ENCODE data around the gene ZBTB16.

Gene ZBTB16

DNA sequence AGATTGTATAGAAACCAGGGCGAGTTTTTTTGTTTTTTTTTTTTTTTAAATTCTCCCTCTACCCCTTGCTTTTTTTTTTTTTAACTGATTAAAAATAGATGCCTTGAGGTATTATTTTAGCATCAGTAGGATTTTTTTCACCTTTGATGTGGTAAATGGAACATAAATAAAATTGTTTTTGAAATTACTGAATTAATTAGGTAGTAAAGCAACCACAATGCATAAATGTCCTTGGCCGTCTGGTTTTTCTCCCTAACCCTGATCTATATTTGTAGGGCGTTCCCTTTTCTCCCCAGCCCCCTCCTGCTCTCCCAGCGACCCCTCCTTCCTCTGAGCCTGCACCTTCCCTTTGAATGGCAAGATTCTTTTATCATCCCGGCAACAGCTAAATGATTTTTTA lies 107.8 kb downstream of the ZBTB16 start:
- DNase-seq (ENCODE audit: low read depth, low spot score), result no peak

DNA sequence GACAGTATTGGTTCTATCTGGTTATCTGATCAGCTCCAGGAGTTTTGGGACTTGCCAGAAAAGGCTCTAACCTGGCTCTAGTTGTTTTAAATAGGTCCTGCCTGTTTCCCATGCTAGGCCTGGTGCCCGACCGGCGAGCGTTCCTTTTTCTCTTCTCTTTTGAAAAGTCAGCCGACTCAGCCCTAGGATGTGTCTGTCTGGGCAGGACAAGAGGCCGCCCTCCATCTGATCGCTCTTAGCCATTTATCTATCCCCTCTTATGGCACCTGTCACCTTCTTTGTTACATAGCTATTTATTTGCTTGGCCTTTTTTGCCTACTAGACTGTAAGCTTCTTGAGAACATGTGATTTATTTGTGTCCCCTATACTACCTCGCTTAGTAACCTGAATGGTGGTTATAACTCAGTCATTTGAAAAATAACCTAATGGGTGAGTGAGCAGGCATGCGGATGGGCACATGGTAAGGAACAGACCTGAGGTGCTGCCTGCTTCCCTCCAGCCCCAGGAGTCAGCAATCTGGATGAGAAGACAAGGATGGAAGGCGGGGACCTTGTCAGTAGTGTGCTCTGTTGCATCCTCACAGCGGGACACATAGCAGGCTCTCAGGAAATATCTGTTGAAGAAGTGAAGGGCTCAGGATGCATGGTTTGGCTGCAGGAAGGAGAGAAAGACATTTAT lies 108.4 kb downstream of the ZBTB16 start:
- DNase-seq (ENCODE audit: low read depth, low spot score), result no peak

DNA sequence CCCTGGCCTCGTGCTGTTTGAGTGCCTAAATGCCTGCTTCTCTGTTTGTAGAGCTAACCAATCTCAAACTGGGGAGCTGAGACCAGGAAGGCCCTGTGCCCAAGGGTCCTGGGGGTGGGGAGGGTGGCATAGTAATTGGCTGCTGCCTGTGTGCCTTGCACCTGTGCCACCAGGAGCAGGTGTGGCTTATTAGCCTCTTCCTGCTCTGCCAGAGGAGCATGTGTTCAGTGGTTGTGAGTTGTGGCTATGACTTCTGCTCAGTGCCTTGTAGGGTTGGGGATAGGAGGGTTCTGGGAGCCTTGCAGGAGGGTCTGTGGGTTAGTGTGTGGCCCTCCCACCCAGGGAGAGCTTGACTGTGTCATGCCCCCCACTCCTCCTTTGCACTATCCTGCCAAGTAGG lies 109.2 kb downstream of the ZBTB16 start:
- DNase-seq (ENCODE audit: low read depth, low spot score), result no peak

DNA sequence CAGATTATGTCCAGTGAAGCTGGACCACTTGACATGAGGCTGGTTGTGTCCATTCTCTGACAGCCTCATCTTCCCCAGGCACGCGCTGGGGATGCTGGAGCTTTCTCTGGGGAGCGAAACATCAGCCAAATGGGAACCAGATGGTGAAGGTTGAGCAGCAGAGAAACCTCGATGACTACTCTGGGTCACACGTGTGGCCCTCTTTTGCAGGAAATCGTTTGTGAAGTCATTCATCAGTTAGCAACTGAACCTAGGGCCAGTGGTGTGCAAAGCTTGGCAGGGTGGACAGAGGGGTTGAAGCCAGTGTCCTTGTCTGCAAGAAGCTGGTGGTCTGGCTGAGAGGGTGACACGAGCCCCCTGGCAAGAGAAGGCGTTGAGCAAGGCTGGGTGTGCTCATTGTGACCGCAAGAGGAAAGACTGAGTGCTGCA lies 109.8 kb downstream of the ZBTB16 start:
- DNase-seq (ENCODE audit: low read depth, low spot score), result no peak

DNA sequence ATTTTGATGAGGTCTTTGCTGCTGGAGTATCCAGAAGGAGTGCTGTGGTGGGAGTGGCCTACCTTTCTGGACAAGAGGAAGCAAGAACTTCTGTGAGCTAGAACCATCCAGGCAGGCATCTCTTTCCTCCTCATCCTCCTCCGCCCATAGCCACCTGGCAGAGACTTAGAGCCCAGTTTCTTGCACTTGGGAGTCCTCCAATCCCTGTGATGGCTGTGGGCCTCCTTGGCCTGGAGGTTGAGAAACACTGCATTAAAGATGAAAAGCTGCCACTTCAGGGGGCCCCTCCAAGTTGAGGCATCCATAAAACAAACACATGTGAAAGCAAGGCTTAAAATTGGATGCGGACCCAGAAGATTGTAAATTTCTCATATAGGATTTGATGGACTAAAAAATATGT lies 110.3 kb downstream of the ZBTB16 start:
- no peak for DNase-seq (ENCODE audit: low read depth, low spot score)

DNA sequence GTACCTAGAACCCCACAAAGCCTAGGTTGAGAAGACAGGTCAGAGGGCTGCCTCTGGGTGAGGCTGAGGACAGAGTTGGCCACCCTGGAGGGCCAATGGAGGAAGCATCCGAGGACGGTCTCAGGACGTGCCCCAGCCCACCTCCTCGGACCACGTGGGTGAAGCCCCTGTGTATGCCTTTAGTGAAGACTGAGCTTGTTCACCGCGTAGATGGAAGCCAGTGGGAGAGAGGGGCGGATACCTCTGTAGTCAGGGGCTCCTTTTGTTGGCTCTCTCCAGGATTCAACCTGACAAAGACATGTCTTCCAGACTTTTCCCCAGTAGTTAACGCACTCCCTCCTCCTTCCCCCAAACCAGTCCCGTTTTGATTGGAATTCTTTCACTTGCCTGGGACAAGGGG lies 110.7 kb downstream of the ZBTB16 start:
- no peak for DNase-seq (ENCODE audit: low read depth, low spot score)

DNA sequence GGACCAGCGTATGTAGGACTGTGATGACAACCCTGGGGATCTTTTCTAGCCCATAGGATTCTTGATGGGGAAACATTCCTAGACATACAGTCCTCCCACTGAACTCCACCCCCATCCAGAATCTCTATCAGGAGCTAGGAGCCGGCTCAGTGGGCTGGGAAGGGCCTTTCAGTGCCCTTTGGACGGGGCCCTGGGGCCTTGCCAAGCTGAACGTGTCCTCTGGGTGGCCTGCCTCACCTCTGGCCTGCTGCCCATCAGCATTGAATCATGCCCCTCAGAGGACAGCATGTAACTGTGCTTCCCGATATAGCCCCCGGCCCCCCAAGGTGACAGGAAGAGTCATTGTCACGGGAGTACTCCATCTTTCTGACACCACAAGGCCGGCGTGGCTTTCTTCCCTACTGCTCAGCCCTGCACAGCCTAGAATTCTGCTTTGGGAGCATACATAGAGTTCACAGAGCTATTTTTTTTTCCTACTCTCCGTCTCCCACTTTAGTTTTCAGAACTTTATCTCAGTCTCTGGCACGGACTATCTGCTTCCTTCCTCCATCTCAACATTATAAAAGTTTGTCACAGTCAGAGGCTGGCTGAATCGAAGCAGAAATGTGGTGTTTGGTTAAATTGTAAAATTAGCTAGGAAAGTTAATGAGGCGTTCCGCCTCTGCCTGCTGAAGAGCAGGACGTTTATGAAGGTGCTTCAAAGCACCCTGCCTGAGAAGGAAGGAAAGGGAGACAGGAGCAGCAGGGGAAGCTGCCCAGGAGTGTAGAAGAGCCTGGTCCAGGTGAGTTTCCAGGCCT lies 111.9 kb downstream of the ZBTB16 start:
- DNase-seq (ENCODE audit: low read depth, low spot score), result no peak

DNA sequence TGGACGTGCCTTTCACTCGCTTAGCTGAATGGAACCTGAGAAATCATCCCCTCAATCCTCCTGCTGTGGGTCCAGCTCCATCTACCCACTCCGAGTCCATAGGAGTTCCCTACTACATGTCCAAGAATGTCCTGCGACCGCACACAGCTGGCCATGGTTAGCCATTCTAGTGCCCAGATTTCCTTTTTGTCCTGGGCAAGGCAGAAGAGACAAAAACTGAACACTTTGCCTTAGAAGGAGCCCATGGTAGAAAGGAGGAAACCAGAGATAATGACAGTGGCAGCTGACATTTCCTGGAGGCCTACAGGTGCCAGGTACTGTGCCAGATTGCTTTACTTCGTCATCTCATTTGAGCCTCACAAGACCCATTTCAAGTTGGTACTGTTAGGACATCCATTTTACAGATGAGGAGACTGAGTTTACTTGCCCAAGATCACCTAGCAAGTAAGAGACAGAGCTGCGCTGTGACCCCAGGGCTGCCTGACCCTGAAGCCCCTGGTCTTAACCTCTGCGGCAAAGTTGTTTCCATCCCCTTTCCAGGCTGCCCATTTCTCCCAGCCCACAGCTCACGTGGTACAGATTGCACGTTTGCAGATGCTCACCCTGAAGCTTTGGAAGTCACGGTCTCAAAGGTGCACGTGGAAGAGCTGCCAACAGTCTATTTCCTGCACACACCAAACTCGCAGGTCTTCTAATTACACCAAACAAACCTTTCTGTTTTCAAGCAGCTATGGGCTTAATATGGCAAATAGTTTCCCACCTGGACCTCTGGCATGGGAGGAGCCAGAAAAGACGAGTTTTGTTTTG lies 112.7 kb downstream of the ZBTB16 start:
- DNase-seq (ENCODE audit: low read depth, low spot score), result no peak

DNA sequence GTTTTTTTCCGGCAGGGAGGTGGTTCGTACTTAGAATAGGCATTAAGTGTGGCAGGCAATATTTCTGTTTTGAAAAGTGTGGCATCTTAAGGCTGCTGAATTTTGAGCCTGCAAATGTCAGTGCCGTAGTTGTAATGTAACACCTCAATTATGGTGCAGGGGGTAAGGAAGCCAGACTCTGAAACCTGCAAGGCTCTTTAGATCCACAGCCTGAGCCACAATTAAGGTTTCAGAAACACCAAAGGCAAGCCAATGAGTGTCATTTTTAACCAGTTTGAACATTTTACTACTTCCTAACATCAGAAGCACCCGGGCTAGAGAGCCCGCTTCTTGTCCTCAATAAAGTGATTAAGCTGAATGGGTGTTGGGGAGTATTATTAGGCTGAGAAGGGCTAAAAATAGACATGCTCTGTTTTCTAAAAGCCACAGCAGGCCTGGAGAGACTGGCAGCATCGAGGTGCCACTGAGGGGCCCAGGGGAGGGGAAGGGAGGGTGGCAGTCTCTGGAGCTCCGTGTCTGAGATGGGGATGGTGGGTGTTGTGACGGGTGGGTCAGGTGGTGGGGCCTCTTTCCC lies 113.4 kb downstream of the ZBTB16 start:
- DNase-seq (ENCODE audit: low read depth, low spot score), result no peak

DNA sequence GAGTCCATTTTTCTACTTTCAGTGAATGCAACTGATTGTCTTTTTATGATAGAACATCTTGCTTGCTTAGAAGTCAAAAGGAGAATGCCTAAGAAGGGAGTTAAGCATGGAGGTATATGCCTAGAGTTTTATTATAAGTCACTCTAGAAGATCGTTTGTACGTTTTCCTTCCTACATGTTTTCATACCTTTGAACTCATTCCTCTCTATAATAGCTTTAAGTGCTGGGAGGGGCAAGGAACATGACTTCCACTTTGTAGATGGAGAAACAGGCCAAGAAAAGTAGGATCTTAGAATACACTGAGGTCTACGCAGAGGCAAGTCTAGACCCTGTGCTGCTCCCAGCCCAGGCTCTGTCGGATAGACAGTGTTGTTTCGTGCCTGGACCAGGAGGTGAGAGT lies 114.3 kb downstream of the ZBTB16 start:
- no peak for DNase-seq (ENCODE audit: low read depth, low spot score)

DNA sequence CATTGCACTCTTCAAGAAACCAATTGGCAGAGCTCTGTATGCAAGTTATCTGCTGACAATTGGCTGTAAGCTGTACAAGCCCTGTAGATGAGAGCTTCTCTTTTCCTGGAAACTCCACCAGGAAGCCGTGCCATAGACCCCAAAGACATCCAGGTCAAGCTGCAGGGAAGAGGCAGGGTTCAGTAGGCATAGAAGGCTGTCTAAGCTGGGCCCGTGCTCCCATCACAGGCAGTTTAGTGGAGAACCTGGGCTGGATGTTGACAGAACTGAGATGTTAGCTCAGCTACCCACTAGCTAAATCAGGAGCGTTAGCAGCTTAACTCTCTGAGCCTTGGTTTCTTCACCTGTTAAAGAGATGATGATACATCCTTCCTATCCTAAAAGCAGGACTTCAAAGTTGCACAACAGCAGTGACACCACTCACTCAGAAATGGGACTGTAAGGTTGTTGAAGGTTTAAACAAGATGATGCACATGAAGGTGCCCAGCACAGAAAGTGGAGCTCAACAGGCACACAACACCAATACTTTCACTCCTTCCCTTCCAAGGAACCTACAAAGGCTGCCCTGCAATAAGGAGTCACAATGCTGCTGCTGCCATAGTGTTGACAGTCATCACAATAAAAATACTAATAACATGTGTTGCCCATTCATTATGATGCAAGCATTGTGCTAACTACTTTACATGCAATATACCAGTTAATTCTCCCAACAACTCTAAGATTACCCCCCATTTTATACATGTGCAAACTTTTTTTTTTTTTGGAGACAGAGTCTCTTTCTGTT lies 115.4 kb downstream of the ZBTB16 start:
- no peak for DNase-seq (ENCODE audit: low read depth, low spot score)

DNA sequence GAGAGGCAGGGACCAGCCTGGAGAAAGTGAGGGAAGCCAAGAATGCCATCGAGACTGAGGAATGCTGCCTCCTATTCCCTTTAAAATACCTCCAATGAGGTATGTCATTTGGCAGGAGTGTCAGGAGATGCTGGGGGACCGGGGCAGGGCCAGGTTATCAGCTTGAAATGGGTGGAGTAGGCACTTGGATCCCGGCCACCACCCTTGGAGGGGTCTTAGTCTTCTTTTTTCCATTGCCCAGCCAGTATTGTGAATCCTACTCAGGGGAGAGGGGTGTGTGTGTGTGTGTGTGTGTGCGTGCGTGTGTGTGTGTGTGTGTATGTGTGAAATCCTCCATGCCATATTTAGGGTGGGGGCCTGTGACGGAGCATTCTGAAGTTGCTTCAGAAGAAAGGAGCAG lies 116.2 kb downstream of the ZBTB16 start:
- DNase-seq (ENCODE audit: low read depth, low spot score), result no peak

DNA sequence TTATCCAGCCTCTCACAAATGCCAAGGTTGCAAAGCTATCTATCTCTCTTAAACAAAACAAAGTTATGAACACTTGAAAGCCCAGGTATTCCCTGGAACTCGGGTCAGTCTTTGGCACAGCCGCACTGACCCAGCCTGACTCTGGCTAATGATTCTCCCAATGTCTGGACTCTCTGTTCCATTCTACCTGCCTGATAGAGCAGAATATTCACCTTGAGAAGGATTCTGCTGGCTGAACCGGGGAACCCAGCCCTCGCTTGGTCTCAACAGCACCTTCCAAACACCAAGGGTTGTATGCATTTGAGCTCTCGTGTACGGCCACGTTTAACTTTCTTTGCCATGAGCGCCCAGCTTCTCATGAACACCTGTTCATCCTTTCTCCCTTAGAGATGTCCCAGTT lies 116.8 kb downstream of the ZBTB16 start:
- no peak for DNase-seq (ENCODE audit: low read depth, low spot score)

DNA sequence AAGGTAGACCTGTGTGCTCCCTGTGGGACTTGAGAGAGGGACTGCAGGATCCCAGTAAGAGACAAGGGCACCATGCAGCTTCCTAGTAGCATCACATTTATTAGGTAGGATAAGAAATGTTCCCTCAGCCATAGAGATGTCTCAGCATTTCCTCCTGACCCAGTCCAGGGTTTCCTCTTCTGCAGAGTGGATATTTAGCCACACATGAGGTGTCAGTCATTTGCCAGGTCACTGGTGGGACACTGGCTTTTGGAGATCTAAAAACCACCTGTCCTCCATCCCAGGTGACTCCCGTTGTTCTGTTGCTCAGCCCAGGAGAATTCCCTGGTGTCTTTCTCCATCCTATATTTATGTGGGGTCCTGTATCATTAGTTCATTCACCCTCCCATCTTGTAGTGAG lies 119.1 kb downstream of the ZBTB16 start:
- no peak for DNase-seq (ENCODE audit: low read depth, low spot score)

DNA sequence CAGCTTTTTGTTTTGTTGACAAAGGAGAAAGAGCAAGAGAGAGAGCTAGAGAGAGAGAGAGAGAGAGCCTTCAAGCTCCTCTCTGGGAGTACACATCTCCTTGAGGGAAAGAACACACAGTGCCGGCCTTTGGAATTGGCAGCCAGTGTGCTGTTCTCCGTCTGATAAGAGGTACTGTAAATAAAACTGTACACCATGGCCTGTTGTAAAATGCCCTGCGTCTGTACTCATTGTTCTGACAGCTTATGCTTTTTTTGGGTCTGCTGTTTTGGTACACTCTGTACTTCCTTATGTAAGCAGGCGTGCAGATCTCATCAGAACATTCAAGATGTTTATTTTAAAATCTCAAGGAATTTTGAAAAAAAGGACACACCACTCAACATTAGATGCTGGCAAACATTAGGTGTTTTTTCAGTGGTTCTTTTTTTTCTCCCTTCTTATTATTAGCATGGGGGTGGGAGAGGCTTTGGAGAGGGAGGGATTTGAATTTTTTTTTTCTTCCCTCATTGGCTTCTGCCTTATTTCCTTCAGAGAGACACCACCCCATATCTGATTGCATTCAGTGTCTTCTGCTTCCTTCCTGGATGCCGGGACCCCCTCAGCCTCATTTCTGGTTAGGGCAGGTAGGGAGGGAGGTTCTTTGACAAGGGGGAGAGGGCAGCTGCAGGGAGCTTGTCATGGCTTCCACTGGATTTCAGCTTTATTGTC lies 119.9 kb downstream of the ZBTB16 start:
- no peak for DNase-seq (ENCODE audit: low read depth, low spot score)

DNA sequence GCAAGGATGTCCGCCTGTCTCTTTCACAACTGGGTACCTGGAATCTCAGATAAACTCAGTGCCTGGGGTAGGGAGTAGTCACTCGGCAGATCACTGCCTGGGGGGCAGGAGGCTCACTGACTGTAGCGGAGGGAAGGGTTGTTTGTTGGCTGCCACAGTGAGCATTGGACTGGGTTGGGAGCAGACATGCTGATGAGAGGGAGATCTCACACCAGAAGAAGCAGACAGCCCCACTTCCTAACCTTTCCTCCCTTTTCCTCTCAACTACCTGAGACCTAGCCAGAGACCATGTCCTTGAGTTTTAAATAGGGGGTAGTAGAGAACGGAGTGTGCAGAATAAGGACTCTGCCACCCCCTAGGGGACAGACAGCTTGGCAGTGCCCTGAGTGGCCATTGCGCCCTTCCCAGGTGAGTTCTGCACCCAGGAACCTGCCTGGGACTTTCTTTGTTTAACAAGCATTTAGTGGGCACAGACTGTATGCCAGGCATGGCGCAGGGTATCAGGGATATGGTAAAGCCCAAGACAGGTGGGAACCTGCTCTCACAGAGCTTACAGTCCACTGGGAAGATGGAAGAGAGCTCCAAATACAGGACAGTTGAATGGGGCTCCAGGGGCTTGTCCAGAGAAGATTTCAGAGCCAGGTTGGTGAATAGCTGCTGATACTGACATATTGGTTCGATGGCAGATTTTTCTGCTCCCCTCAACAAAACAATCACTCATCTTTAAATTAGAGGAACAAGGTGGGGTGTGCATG lies 121.0 kb downstream of the ZBTB16 start:
- no peak for DNase-seq (ENCODE audit: low read depth, low spot score)

DNA sequence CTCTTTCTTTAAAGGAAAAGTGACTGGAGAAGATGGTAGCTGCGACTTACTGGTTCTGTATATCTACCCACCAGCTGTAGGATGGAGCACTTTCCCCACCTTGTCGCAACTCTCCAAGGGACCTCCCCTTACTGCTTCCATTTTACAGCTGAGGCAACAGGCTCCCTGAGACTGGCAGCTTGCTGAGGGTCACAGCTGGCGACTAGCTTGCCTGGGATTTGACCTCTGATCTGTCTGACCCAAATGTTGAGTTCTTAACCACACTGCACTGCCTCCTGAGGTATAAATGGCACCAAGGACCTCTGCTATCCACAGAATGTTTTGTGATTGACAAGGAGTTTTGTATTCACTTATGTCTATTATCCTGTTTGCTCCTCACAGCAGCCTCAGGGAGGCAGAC lies 121.7 kb downstream of the ZBTB16 start:
- DNase-seq (ENCODE audit: low read depth, low spot score), result no peak

DNA sequence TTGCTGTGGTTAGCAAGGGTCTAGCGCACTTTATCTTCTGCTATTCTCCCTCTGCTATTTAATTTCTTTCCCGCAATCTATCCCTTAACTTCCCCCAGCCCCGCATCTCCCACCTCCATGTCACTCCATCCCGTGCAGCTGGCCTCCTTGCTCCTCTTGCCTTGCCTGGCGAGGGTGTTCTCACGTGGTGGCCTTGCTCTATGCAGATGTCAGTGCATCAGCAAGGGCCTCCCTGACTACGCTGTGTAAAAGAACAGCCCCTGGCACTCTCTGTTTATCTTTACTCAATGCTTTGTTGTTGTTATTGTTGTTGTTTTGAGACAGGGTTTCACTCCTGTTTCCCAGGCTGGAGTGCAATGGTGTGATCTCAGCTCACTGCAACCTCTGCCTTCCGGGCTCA lies 122.2 kb downstream of the ZBTB16 start:
- no peak for DNase-seq (ENCODE audit: low read depth, low spot score)

DNA sequence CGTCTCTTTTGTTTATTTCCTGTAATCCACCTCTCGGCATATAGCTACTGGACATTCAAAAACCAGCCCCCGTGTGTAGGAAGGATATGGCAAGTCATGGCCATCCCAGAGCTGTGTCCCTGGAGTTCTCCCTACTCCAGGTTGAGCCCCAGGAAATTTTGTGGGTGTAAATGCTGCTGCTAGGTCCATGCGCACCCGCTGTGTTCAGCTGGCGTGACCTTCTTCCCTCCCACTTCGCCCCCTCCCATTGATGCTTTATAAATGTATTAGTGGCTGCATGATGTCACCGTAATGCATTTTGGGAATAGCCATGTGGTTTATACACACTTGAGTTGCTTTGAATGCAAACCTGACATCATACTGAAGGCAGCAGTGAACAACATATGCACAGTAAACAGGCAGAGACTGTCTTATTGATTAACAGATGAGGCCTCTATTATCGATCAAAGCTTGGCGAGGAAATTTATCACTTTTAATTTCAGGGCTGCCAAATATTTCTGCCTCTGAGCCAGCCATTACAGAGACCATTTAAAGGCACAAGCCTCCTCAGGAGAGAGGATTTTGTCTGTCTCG lies 123.0 kb downstream of the ZBTB16 start:
- no peak for DNase-seq (ENCODE audit: low read depth, low spot score)

DNA sequence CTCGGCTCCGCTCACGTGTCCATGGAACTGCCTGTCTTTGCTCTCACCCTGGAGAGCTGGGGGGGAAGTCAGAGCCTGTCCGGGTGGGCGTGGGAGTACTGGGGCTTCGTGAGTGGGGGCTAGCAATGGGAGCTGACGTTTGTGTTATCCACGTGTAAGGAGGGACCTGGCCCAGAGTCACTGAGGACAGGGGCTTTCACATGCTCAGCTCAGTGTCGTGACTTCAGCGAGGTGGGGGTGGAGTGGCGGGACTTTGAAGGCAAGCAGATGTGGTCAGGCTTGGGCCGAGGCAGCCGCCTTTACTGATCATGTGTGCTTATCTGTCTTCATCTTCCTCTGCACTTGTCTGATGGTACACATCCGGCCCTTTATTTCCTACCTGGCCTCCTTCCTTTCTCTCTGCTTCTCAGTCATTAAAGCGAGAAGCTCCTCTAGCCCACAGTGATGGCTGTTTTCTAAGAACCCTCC lies 123.6 kb downstream of the ZBTB16 start:
- DNase-seq (ENCODE audit: low read depth, low spot score), result peak; percentile 6

All from activated naive CD8-positive, alpha-beta T cell treated with anti-CD3 and anti-CD28 coated beads, Interleukin-2, amount 50 U/mL, for 16 hours (primary cell).